HPDE6-E6E7 (cell line): ENCODE measurements around the gene MDM2.

Source experiments
- DNase-seq: peaks from one replicate; pipeline ENCODE4 v3.0.0; 2011; ENCODE audit warnings: missing footprints; ENCODE audit errors: extremely low spot score

MDM2 gene

DNA sequence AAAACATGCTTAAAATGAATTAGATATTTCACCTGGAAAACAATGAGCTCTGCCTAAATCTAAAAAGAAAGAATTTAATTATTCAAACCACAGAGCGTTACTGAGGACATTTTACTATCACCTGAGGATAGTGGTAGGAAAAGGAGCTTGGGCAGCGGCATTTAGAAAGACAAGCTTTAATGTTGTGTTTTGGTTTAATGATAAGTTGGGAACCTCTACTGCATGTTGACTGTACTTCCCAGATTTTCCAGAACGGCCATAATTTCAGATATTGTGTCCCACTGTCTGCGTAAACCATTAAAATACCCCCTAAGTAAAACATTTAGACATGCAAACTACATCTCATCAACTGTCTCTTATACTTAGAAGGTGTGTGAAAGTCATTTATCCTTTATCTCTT is 69.6 kb downstream of the MDM2 start:
- DNase-seq: no peak

- no peak for DNase-seq
Measured at GRCh38 chr12:68878283-68878682, 70.3 kb downstream of the MDM2 start.

- DNase-seq: no peak
Measured at GRCh38 chr12:68878846-68879245, 70.9 kb downstream of the MDM2 start.

DNA sequence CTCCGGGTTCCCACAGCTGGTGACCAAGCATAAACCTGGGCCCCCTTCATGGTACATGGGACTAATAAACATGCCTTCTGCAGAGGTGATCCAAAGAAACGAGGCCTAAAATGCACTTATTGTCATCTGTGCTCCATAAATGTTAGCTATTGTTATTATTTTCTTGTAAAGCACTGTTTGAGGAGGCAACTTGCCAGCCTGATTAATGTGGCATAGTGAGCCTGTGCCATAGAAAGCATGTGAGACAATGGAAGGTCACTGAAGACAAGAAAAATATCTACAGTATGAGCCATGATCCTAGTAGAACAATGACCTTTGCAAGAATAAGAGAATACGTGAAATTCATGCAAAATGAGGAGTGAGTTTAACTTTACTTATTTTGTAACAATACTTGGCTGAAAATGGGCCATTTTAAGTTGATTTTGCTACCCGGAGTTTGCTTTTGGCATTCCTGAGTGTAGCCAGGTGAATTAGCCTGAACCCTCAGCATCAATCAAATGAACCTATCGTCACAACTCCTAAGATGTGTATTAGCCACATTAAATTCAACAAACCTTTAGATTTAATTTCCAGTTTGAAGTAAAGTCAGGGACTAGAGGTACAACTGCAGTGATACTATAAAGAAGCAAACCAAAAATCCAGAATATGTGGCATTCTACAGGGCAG is 72.8 kb downstream of the MDM2 start:
- DNase-seq: no peak

DNA sequence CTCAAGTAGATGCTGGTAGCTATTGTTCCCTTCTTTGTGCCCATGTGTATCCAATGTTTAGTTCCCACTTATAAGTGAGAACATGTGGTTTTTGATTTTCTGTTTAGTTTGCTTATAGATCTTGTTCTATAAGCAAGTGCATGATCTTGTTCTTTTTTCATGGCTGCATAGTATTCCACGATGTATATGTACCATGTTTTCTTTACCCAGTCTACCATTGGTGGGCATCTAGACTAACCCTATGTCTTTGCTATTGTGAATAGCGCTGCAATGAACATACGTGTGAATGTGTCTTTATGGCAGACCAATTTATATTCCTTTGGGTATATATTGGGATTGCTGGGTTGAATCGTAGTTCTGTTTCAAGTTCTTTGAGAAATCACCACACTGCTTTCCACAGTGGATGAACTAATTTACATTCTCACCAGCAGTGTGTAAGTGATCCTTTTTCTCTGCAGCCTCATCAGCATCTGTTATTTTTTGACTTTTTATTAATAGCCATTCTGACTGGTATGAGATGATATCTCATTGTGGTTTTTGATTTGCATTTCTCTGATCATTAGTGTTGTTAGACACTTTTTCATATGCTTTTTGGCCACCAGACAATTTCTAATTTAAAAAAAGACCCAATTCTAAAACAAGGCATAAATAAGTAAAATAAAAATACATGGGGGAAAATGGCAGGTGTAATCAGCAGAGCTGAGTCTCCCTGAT is 74.4 kb downstream of the MDM2 start:
- DNase-seq: no peak

- DNase-seq: no peak
Measured at GRCh38 chr12:68883151-68883550, 75.2 kb downstream of the MDM2 start.

DNA sequence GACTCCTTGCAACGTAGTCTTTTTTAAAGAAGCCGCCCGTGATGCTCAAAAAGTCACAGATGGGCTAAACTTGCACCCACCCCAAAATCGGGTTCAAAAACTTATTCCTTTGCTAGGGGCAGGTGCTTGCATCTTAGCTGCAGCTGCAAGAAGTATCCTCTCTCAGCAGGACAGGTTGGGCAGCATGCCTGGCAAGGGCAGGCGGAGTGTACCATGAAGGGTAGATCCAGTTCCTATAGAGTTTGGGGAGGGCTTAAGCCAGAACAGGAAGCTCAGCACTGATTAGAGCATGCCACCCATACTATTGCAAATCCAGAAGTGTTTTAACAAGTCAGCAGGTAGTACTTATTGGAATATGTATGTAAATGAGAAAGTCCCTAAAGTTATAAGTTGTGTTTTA is 76.3 kb downstream of the MDM2 start:
- no peak for DNase-seq

DNA sequence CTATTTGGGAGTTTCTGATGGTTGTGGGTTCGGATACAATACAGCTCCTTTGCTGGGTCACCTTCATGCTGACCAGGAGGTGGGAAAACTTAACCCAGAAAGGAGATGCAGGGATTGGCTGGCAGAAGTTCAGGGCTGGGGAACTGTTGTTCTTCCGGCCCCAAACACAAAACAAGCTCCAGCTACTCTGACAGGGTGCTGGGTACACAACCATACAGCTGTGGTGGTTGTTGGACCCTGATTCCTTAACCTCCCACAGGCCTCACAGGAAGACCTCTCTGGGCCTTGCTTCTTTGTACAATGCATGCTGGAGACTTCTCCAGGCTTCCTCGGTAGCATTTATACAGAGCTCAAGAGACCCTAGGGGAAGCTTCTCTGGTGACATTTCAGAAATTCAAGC is 77.4 kb downstream of the MDM2 start:
- no peak for DNase-seq

- no peak for DNase-seq
Measured at GRCh38 chr12:68886636-68887572, 78.9 kb downstream of the MDM2 start.

GRCh38 chr12:68887641-68888040 is 79.7 kb downstream of the MDM2 start:
- DNase-seq: no peak

DNA sequence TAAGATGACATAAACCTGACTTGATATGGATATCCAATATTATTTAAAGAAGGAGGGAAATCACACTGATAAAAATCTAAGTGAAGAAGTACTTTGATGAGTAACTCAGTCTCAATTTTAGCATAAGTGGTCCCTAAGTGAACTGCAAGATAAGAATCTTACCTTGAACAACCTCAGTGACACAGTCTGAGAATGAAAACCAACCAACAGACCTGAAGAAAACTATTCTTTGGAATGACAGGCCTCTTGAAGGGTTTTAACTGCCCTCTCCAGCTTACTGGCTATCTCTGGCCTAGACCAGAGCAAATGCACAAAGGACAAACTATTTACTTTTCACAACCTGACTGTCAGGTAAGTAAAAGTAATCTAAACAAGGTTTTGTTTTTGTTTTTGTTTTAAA is 80.3 kb downstream of the MDM2 start:
- DNase-seq: no peak

- DNase-seq: no peak
Measured at GRCh38 chr12:68890701-68891113, 82.7 kb downstream of the MDM2 start.

- no peak for DNase-seq
Measured at GRCh38 chr12:68891141-68891540, 83.2 kb downstream of the MDM2 start.

DNA sequence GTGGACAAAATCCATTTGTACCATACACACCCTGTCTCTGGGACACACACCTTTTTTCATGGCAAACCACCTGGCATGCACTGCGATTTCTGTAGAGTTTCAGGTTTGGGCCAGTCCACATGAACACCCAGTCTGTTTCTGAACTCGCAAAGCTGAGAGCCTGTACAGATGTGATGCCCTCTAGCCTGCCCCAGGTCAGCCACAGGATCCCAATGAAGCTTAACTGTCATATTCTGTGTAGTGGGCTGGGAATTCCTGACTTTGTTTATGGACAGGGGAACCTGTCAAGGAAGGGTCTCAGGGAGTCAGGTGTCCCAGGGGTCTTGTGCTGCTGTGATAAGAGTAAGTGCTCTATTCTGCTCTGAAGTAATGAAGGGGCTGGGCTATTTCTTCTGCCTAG is 85.2 kb downstream of the MDM2 start:
- DNase-seq: no peak

- no peak for DNase-seq
Measured at GRCh38 chr12:68893741-68894140, 85.8 kb downstream of the MDM2 start.

GRCh38 chr12:68894276-68894855 is 86.4 kb downstream of the MDM2 start:
- no peak for DNase-seq

DNA sequence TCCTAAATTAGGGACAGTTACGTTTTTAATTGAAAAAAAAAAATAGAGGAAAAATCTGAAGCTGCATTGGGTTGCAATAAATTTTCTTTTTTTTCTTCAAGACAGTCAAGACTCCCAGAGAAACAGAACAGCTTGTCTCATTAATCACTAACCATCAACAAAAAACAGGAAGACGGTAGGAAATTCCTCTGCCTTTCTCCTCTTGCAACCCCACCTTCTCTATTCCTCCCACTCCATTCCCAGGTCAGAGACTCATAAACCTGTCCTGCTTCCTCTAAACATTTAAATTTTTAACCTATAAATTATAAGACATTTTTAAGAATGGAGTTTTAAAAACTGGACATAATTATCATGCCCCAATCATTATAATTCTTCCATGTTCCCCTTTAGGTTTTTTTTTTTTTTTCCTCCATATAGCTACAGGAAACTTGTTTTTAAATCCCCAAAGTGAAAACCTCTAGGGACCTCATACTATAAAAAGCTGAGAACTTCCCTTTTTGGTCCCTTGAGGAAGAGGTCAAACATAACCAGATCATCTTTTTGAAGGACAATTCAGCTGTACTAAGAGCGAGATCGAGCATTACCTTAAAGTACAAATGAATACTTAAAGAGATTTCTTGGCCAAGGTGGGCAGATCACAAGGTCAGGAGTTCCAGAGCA is 89.0 kb downstream of the MDM2 start:
- DNase-seq: no peak

DNA sequence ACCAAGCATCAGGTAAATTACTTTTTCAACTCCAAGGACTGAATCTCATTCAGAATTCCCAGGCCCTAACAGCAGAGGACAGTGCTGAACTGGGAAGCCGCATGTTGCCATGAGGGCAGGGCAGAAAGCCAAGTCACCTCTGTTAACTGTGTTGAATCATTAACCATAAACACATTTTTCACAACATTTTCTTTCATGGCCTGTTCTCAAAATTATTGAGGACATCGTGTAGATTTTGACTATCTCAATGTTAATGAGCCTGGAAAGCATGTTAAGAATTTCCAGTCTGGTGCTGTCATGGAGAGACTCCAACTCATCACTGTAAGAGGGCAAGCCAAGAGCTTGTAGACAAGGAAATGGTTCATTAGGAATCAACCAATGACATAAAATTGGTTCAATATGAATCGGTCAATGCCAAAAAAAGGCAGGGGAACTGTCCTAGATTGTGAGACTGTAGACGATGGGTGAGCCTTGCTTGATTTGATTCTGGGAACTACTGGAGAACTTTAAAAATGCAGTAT is 91.3 kb downstream of the MDM2 start:
- DNase-seq: peak; percentile 22

GRCh38 chr12:68900241-68900640 is 92.3 kb downstream of the MDM2 start:
- DNase-seq: no peak
